GM12864 (cell line): ENCODE results near the gene PROCA1.

Source experiments
- DNase-seq: peaks from one replicate; pipeline ENCODE4 v3.0.0-alpha.2; 2011; ENCODE audit warnings: low read depth
- H3K4me3 ChIP-seq: 2 replicates; pipeline ENCODE4 v1.5.1; 2011; ENCODE audit warnings: mild to moderate bottlenecking, low read depth, low read length, control low read depth
- CTCF ChIP-seq: IDR thresholded peaks from 2 replicates; pipeline ENCODE4 v1.5.1; 2011; ENCODE audit warnings: low read depth, mild to moderate bottlenecking, moderate library complexity, low read length, control low read depth, inconsistent platforms; ENCODE audit errors: missing control alignments

The PROCA1 gene

GRCh38 chr17:28710861-28711722, 596 bp downstream of the PROCA1 start:
- TF ChIP-seq CTCF = no peak
- DNase-seq = no peak
- peak overlapping the region; percentile 61 for H3K4me3 ChIP-seq

GRCh38 chr17:28707339-28707720, 4.4 kb downstream of the PROCA1 start:
- no peak for TF ChIP-seq CTCF
- no peak overlapping the region for H3K4me3 ChIP-seq
- DNase-seq = no peak

GRCh38 chr17:28706471-28707338, 5.0 kb downstream of the PROCA1 start:
- no peak overlapping the region for H3K4me3 ChIP-seq
- no peak for DNase-seq
- TF ChIP-seq CTCF = no peak

- no peak for DNase-seq
- no peak for TF ChIP-seq CTCF
- no peak overlapping the region for H3K4me3 ChIP-seq
Observed at GRCh38 chr17:28705728-28706334, 5.9 kb downstream of the PROCA1 start.

GRCh38 chr17:28705074-28705659, 6.5 kb downstream of the PROCA1 start:
- no peak for DNase-seq
- H3K4me3 ChIP-seq = no peak overlapping the region
- TF ChIP-seq CTCF = no peak

GRCh38 chr17:28704219-28704858, 7.3 kb downstream of the PROCA1 start:
- no peak for TF ChIP-seq CTCF
- no peak for DNase-seq
- no peak overlapping the region for H3K4me3 ChIP-seq
